HepG2 (cell line): Measurements from ENCODE around the gene SSBP4. TPM values are rescaled to one million over a fixed set of nuclear protein-coding genes. Genes with fewer than 3 reads are reported as not detected.
A peak's percentile ranks its signal among the peaks of the same experiment; 100 is the strongest.

Source experiments
- AHR ChIP-seq: IDR thresholded peaks from 2 replicates; pipeline ENCODE4 v1.6.1; 2018; ENCODE audit warnings: missing genetic modification reagents, missing compliant biosample characterization
- ATRX ChIP-seq: sonication (generic); formaldehyde crosslinking; IDR thresholded peaks from 2 replicates; pipeline ENCODE4 v1.4.0; 2020; ENCODE audit warnings: missing genetic modification reagents, borderline replicate concordance
- BRCA1 ChIP-seq: sonication (generic); formaldehyde crosslinking; IDR thresholded peaks from 2 replicates; pipeline ENCODE4 v1.4.0; 2020; ENCODE audit warnings: missing genetic modification reagents
- MAFK ChIP-seq, 2 experiments: IDR thresholded peaks in 1 of 2; conservative IDR thresholded peaks in 1 of 2; 2 replicates each; pipeline ENCODE4 v1.6.1; 2011; ENCODE audit warnings: improper control_type of control experiment in 2 of 2, low read length in 2 of 2
- MBNL3 ChIP-seq: fragments of 250-450 bp; sonication (Bioruptor Pico); conservative IDR thresholded peaks from 2 replicates; pipeline ENCODE4 v1.8.0; 2022; ENCODE audit warnings: mild to moderate bottlenecking, inconsistent platforms
- NFE2 ChIP-seq: sonication (generic); formaldehyde crosslinking; IDR thresholded peaks from 2 replicates; pipeline ENCODE4 v1.4.0; 2020; ENCODE audit warnings: missing genetic modification reagents
- ONECUT2 ChIP-seq: sonication (generic); formaldehyde crosslinking; IDR thresholded peaks from 2 replicates; pipeline ENCODE4 v1.4.0; 2020; ENCODE audit warnings: missing genetic modification reagents
- POGZ ChIP-seq: sonication (generic); formaldehyde crosslinking; IDR thresholded peaks from 2 replicates; pipeline ENCODE4 v1.4.0; 2020; ENCODE audit warnings: mild to moderate bottlenecking, missing genetic modification reagents
- SP1 ChIP-seq, 2 experiments: fragments of 450-650 bp in 1 of 2; sonication (generic) in 1 of 2; formaldehyde crosslinking in 1 of 2; IDR thresholded peaks; 2 replicates each; pipeline versions ENCODE4 v1.4.0 to v1.6.1; 2016 to 2020; ENCODE audit warnings: missing genetic modification reagents in 1 of 2
- TAF1 ChIP-seq: sonication (generic); formaldehyde crosslinking; IDR thresholded peaks from 2 replicates; pipeline ENCODE4 v1.4.0; 2020; ENCODE audit warnings: missing genetic modification reagents
- WIZ ChIP-seq: sonication (generic); formaldehyde crosslinking; IDR thresholded peaks from 2 replicates; pipeline ENCODE4 v1.5.1; 2020; ENCODE audit warnings: mild to moderate bottlenecking, missing genetic modification reagents
- YY1 ChIP-seq: IDR thresholded peaks from 2 replicates; pipeline ENCODE4 v1.6.1; 2011; ENCODE audit warnings: low read length, low read depth, moderate library complexity, mild to moderate bottlenecking; ENCODE audit not compliant: insufficient read depth, insufficient replicate concordance
- ZBTB7B ChIP-seq: sonication (generic); formaldehyde crosslinking; IDR thresholded peaks from 2 replicates; pipeline ENCODE4 v1.4.0; 2020; ENCODE audit warnings: missing genetic modification reagents
- ZNF20 ChIP-seq: sonication (generic); formaldehyde crosslinking; IDR thresholded peaks from 2 replicates; pipeline ENCODE4 v1.4.0; 2020; ENCODE audit warnings: mild to moderate bottlenecking, moderate library complexity, missing genetic modification reagents
- ZNF263 ChIP-seq: sonication (generic); formaldehyde crosslinking; IDR thresholded peaks from 2 replicates; pipeline ENCODE4 v1.4.0; 2020; ENCODE audit warnings: missing genetic modification reagents
- ZNF329 ChIP-seq: sonication (generic); formaldehyde crosslinking; IDR thresholded peaks from 2 replicates; pipeline ENCODE4 v1.9.0; 2021; ENCODE audit warnings: low read depth, mild to moderate bottlenecking, missing genetic modification reagents
- ZNF430 ChIP-seq: sonication (generic); formaldehyde crosslinking; IDR thresholded peaks from 2 replicates; pipeline ENCODE4 v1.9.0; 2021; ENCODE audit warnings: mild to moderate bottlenecking, missing genetic modification reagents
- ZNF460 ChIP-seq: sonication (generic); formaldehyde crosslinking; IDR thresholded peaks from 2 replicates; pipeline ENCODE4 v1.5.1; 2020; ENCODE audit warnings: missing genetic modification reagents, mild to moderate bottlenecking, borderline replicate concordance
- ZNF552 ChIP-seq: sonication (generic); formaldehyde crosslinking; IDR thresholded peaks from 2 replicates; pipeline ENCODE4 v1.9.0; 2022; ENCODE audit warnings: missing genetic modification reagents, mild to moderate bottlenecking, borderline replicate concordance
- ZNF572 ChIP-seq: sonication (generic); formaldehyde crosslinking; IDR thresholded peaks from 2 replicates; pipeline ENCODE4 v1.5.1; 2020; ENCODE audit warnings: mild to moderate bottlenecking, missing genetic modification reagents
- ZNF7 ChIP-seq: IDR thresholded peaks from 2 replicates; pipeline ENCODE4 v1.6.1; 2016; ENCODE audit warnings: missing biosample characterization, missing genetic modification reagents
- ZNF768 ChIP-seq: sonication (generic); formaldehyde crosslinking; IDR thresholded peaks from 2 replicates; pipeline ENCODE4 v1.4.0; 2020; ENCODE audit warnings: missing genetic modification reagents
- ZNF781 ChIP-seq: sonication (generic); formaldehyde crosslinking; IDR thresholded peaks from 2 replicates; pipeline ENCODE4 v1.5.1; 2020; ENCODE audit warnings: borderline replicate concordance, mild to moderate bottlenecking, missing genetic modification reagents; ENCODE audit errors: not compliant biosample characterization
- polyA plus RNA-seq, 8 experiments: library from polyadenylated mRNA; depleted of rRNA in 3 of 8; stranded (reverse) in 7 of 8; unstranded in 1 of 8; fragments of >200 nt; fragmentation: Illumina TruSeq in 4 of 8; extraction: Trizol in 4 of 8; gene quantifications; 2 replicates each; pipeline versions ENCODE4 v1.2.1 to v1.2.3, GENCODE V29; 2011 to 2016; ENCODE audit warnings: low read depth in 4 of 8, missing spikeins in 1 of 8, mixed read lengths in 1 of 8; ENCODE audit not compliant: insufficient read depth in 1 of 8
- total RNA-seq, 5 experiments: library from RNA; depleted of rRNA; stranded (reverse); fragments of >200 nt; fragmentation: Illumina TruSeq; extraction: Trizol; gene quantifications; 2 replicates each; pipeline ENCODE4 v1.2.3, GENCODE V29; 2016; ENCODE audit warnings: low read depth in 1 of 5
- TF ChIP-seq, protein P1 (sequence below): sonication (generic); formaldehyde crosslinking; conservative IDR thresholded peaks from 2 replicates; pipeline ENCODE4 v1.8.0; 2022; ENCODE audit warnings: mild to moderate bottlenecking, moderate library complexity, missing genetic modification reagents
- TF ChIP-seq, protein P2 (sequence below): IDR thresholded peaks from 2 replicates; pipeline ENCODE4 v1.6.1; 2018; ENCODE audit warnings: missing genetic modification reagents
- TF ChIP-seq, protein P3 (sequence below), 2 experiments: IDR thresholded peaks; 2 replicates each; pipeline ENCODE4 v1.6.1; 2011 to 2012; ENCODE audit warnings: low read length in 2 of 2, borderline replicate concordance in 1 of 2, low read depth in 1 of 2, mild to moderate bottlenecking in 1 of 2, moderate library complexity in 1 of 2

Gene SSBP4
- total and polyA plus RNA-seq, 2 of the 13 experiments (the other 11 are each of a cell fraction or from before 2014, with no cell fraction given) = 20.8 to 39.5 TPM

DNA sequence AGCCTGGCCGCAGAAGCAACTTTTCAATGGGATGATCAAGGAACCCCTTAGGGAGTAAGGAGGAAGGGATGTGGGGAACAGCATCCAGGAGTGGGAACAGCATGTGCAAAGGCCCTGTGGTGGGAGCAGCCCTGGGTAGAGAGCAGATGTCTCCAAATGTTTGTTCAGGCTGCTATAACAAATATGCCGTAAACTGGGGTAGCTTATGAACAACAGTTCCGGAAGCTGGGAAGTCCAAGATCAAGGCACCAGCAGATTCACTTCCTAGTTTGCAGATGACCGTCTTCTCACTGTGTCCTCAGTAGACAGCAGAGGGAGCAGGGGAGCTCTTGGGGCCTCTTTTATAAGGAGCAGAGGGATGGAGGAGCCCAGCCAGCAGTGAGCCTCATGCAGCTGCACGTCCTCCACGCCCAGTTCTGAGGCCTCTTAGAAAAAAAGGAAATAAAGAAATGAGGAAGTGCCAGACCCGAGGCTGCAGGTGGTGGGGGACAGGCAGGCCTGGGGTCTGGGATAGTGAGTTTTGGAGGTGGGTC is 17.6 kb upstream of the SSBP4 start (continued):
- TF ChIP-seq SP1 (IDR thresholded peaks at IDR 0.05) (no peak), SP1 (CRISPR knock-in tag; IDR thresholded peaks at IDR 0.05) (no peak), ZNF552 (CRISPR knock-in tag) (no peak), ZNF430 (CRISPR knock-in tag) (no peak), ZNF263 (peak; percentile 58), TAF1 (CRISPR knock-in tag) (no peak), ZNF781 (CRISPR knock-in tag) (no peak), YY1 (no peak), BRCA1 (CRISPR knock-in tag) (no peak), NFE2 (no peak), ZNF768 (no peak), ONECUT2 (no peak), POGZ (CRISPR knock-in tag) (no peak), ZNF20 (CRISPR knock-in tag) (no peak), ZNF572 (no peak), WIZ (CRISPR knock-in tag) (no peak), ZNF460 (CRISPR knock-in tag) (no peak), ATRX (no peak), MAFK (conservative IDR thresholded peaks at IDR 0.05 in 1 of 2, IDR thresholded peaks at IDR 0.05 in 1 of 2; ENCODE audit: low read length in 2 of 2) (no peak), ZBTB7B (CRISPR knock-in tag) (no peak), MBNL3 (CRISPR knock-in tag) (no peak), ZNF329 (no peak), AHR (CRISPR knock-in tag) (no peak), ZNF7 (CRISPR knock-in tag) (no peak)
- TF ChIP-seq, protein P1, sequence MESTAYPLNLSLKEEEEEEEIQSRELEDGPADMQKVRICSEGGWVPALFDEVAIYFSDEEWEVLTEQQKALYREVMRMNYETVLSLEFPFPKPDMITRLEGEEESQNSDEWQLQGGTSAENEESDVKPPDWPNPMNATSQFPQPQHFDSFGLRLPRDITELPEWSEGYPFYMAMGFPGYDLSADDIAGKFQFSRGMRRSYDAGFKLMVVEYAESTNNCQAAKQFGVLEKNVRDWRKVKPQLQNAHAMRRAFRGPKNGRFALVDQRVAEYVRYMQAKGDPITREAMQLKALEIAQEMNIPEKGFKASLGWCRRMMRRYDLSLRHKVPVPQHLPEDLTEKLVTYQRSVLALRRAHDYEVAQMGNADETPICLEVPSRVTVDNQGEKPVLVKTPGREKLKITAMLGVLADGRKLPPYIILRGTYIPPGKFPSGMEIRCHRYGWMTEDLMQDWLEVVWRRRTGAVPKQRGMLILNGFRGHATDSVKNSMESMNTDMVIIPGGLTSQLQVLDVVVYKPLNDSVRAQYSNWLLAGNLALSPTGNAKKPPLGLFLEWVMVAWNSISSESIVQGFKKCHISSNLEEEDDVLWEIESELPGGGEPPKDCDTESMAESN (CRISPR knock-in tag) = no peak
- TF ChIP-seq, protein P2, sequence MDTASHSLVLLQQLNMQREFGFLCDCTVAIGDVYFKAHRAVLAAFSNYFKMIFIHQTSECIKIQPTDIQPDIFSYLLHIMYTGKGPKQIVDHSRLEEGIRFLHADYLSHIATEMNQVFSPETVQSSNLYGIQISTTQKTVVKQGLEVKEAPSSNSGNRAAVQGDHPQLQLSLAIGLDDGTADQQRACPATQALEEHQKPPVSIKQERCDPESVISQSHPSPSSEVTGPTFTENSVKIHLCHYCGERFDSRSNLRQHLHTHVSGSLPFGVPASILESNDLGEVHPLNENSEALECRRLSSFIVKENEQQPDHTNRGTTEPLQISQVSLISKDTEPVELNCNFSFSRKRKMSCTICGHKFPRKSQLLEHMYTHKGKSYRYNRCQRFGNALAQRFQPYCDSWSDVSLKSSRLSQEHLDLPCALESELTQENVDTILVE (CRISPR knock-in tag) = no peak
- TF ChIP-seq, protein P3, sequence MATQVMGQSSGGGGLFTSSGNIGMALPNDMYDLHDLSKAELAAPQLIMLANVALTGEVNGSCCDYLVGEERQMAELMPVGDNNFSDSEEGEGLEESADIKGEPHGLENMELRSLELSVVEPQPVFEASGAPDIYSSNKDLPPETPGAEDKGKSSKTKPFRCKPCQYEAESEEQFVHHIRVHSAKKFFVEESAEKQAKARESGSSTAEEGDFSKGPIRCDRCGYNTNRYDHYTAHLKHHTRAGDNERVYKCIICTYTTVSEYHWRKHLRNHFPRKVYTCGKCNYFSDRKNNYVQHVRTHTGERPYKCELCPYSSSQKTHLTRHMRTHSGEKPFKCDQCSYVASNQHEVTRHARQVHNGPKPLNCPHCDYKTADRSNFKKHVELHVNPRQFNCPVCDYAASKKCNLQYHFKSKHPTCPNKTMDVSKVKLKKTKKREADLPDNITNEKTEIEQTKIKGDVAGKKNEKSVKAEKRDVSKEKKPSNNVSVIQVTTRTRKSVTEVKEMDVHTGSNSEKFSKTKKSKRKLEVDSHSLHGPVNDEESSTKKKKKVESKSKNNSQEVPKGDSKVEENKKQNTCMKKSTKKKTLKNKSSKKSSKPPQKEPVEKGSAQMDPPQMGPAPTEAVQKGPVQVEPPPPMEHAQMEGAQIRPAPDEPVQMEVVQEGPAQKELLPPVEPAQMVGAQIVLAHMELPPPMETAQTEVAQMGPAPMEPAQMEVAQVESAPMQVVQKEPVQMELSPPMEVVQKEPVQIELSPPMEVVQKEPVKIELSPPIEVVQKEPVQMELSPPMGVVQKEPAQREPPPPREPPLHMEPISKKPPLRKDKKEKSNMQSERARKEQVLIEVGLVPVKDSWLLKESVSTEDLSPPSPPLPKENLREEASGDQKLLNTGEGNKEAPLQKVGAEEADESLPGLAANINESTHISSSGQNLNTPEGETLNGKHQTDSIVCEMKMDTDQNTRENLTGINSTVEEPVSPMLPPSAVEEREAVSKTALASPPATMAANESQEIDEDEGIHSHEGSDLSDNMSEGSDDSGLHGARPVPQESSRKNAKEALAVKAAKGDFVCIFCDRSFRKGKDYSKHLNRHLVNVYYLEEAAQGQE (IDR thresholded peaks at IDR 0.05; ENCODE audit: borderline replicate concordance in 1 of 2, low read depth in 1 of 2, low read length in 2 of 2) = no peak
